CD14-positive monocyte (primary cell): Measurements from ENCODE around the gene KLHDC7B. TPM values are rescaled to one million over a fixed set of nuclear protein-coding genes. Genes with fewer than 3 reads are reported as not detected.

Experiments used
- DNase-seq, 3 donors: peaks; one replicate each; pipeline ENCODE4 v3.0.0-alpha.2; 2011 to 2022
- H2AFZ ChIP-seq: 2 replicates; pipeline ENCODE4 v1.6.0; 2012; ENCODE audit warnings: mild to moderate bottlenecking, low read depth, low read length, inconsistent platforms; ENCODE audit not compliant: insufficient read depth, poor library complexity, severe bottlenecking
- H3K27ac ChIP-seq, 2 donors: 1 replicate in 1 of 2; 2 replicates in 1 of 2; pipeline ENCODE4 v1.5.1; 2012 to 2013; ENCODE audit warnings: low read length in 2 of 2, control low read depth in 1 of 2, inconsistent platforms in 1 of 2, low read depth in 1 of 2, mild to moderate bottlenecking in 1 of 2
- H3K27me3 ChIP-seq, 2 donors: one replicate each; pipeline versions ENCODE4 v1.6.0 to v1.6.1; 2011 to 2013; ENCODE audit warnings: low read length in 2 of 2; ENCODE audit not compliant: control insufficient read depth in 2 of 2, insufficient read depth in 2 of 2
- H3K36me3 ChIP-seq, 2 donors: replicated peaks in 1 of 2; 1 replicate in 1 of 2; 2 replicates in 1 of 2; pipeline versions ENCODE4 v1.5.1 to v1.6.1; 2012 to 2013; ENCODE audit warnings: low read length in 2 of 2, control low read depth in 1 of 2, inconsistent platforms in 1 of 2, mild to moderate bottlenecking in 1 of 2; ENCODE audit not compliant: insufficient read depth in 2 of 2, control insufficient read depth in 1 of 2
- H3K4me1 ChIP-seq, 2 donors: 1 replicate in 1 of 2; 2 replicates in 1 of 2; pipeline versions ENCODE4 v1.5.1 to v1.6.1; 2012 to 2013; ENCODE audit warnings: low read length in 2 of 2, control low read depth in 1 of 2, inconsistent platforms in 1 of 2, mild to moderate bottlenecking in 1 of 2, moderate library complexity in 1 of 2; ENCODE audit not compliant: insufficient read depth in 2 of 2, control insufficient read depth in 1 of 2
- H3K4me2 ChIP-seq: replicated peaks from 2 replicates; pipeline ENCODE3; 2012; ENCODE audit warnings: low read length, moderate library complexity, mild to moderate bottlenecking; ENCODE audit not compliant: poor library complexity, severe bottlenecking; ENCODE audit errors: extremely low read depth
- H3K4me3 ChIP-seq, 3 experiments: fragments of 200-600 bp in 1 of 3; sonication (generic) in 1 of 3; replicated peaks in 1 of 3; 1 replicate in 2 of 3; 2 replicates in 1 of 3; pipeline ENCODE4 v1.5.1; 2011 to 2013; ENCODE audit warnings: low read length in 3 of 3, mild to moderate bottlenecking in 3 of 3, control low read depth in 2 of 3, low read depth in 2 of 3, inconsistent platforms in 1 of 3, moderate library complexity in 1 of 3
- H3K79me2 ChIP-seq: 2 replicates; pipeline ENCODE4 v1.6.0; 2012; ENCODE audit warnings: mild to moderate bottlenecking, control low read depth, inconsistent platforms, low read length, moderate library complexity; ENCODE audit not compliant: insufficient read depth
- H3K9ac ChIP-seq: 2 replicates; pipeline ENCODE4 v1.6.0; 2017; ENCODE audit warnings: low read length, mild to moderate bottlenecking; ENCODE audit not compliant: insufficient read depth, poor library complexity, severe bottlenecking
- H3K9me3 ChIP-seq, 2 donors: replicated peaks in 1 of 2; 1 replicate in 1 of 2; 2 replicates in 1 of 2; pipeline versions ENCODE4 v1.5.1 to v1.6.1; 2012 to 2013; ENCODE audit warnings: low read length in 2 of 2, control low read depth in 1 of 2; ENCODE audit not compliant: control insufficient read depth in 1 of 2, insufficient read depth in 1 of 2
- H4K20me1 ChIP-seq: 2 replicates; pipeline ENCODE4 v1.6.0; 2012; ENCODE audit warnings: mild to moderate bottlenecking, low read length, control low read depth, moderate library complexity; ENCODE audit not compliant: insufficient read depth
- H3K27ac Mint-ChIP-seq, 7 donors: one replicate each; pipeline ENCODE4 v1.8.0; 2020; ENCODE audit warnings: mild to moderate bottlenecking in 7 of 7, mixed read lengths in 7 of 7, moderate library complexity in 6 of 7, inconsistent platforms in 2 of 7
- H3K27me3 Mint-ChIP-seq, 3 donors: one replicate each; pipeline ENCODE4 v1.8.0; 2021 to 2022; ENCODE audit warnings: low read depth in 3 of 3, mild to moderate bottlenecking in 3 of 3, mixed read lengths in 3 of 3, moderate library complexity in 3 of 3, inconsistent platforms in 1 of 3
- H3K36me3 Mint-ChIP-seq, 2 donors: one replicate each; pipeline ENCODE4 v1.8.0; 2020; ENCODE audit warnings: mixed read lengths in 2 of 2, inconsistent platforms in 1 of 2, mild to moderate bottlenecking in 1 of 2
- H3K4me1 Mint-ChIP-seq: one replicate; pipeline ENCODE4 v1.8.0; 2020; ENCODE audit warnings: mild to moderate bottlenecking, mixed read lengths
- H3K4me3 Mint-ChIP-seq, 2 donors: one replicate each; pipeline ENCODE4 v1.8.0; 2020; ENCODE audit warnings: mild to moderate bottlenecking in 2 of 2, mixed read lengths in 2 of 2, moderate library complexity in 1 of 2
- H3K9me3 Mint-ChIP-seq, 7 donors: one replicate each; pipeline ENCODE4 v1.8.0; 2020 to 2022; ENCODE audit warnings: mixed read lengths in 7 of 7, mild to moderate bottlenecking in 6 of 7, moderate library complexity in 6 of 7, inconsistent platforms in 2 of 7
- CTCF ChIP-seq: fragments of 200-600 bp; IDR thresholded peaks from one replicate; pipeline ENCODE4 v1.8.0; 2022; ENCODE audit warnings: antibody characterized with exemption, mild to moderate bottlenecking
- WGBS: methylation state at CpG from one replicate; pipeline ENCODE4 v1.1.5; 2013; ENCODE audit warnings: missing lambda C conversion rate; ENCODE audit not compliant: insufficient coverage; 5-methylcytosine and 5-hydroxymethylcytosine counted together
- intact Hi-C, 2 donors: fragments of 100-400 bp; cut with micrococcal nuclease; formaldehyde crosslinking; loops; one replicate each; pipeline versions ENCODE4 v1.15.0 to v1.15.1; 2023
- polyA plus RNA-seq, 3 donors: library from polyadenylated mRNA; depleted of rRNA in 1 of 3; unstranded in 2 of 3; stranded (reverse) in 1 of 3; fragments of 300-500 nt in 2 of 3; fragments of >200 nt in 1 of 3; fragmentation: Illumina TruSeq in 2 of 3; gene quantifications; 1 replicate in 2 of 3; 2 replicates in 1 of 3; pipeline ENCODE4 v1.2.3, GENCODE V29; 2012 to 2021

The KLHDC7B gene
- polyA plus RNA-seq, 3 donors = 0.88 to 4.3 (median 1.4) TPM

GRCh38 chr22:50574383-50574755 lies 28.7 kb downstream of the KLHDC7B start:
- H3K4me1 Mint-ChIP-seq = peaks cover 18% of the 10 kb centered on the region
- Histone ChIP-seq H2AFZ (no peak overlapping the region), H3K36me3 (peaks cover 21 to 67% of the 10 kb centered on the region in 2 donors), H3K27me3 (no peaks in the 10 kb centered on the region), H4K20me1 (peaks cover 11% of the 10 kb centered on the region), H3K79me2 (no peaks in the 10 kb centered on the region), H3K4me1 (peaks cover 11 to 20% of the 10 kb centered on the region in 2 donors), H3K27ac (no peak overlapping the region), H3K9me3 (no peaks in the 10 kb centered on the region), H3K9ac (no peak overlapping the region), H3K4me2 (no peak overlapping the region), H3K4me3 (no peak overlapping the region)
- DNase-seq = peak in 1 of 3 donors; percentile 2
- intact Hi-C loops = no loop called here
- WGBS = 92% methylated on average over 9 of the region's 11 CpGs
- TF ChIP-seq CTCF = no peak
- H3K27ac Mint-ChIP-seq = no peak overlapping the region
- peaks cover 46 to 75% of the 10 kb centered on the region in 2 donors for H3K36me3 Mint-ChIP-seq
- H3K9me3 Mint-ChIP-seq = no peaks in the 10 kb centered on the region
- no peak overlapping the region for H3K4me3 Mint-ChIP-seq
- H3K27me3 Mint-ChIP-seq = peaks cover 0 to 11% (median 8%) of the 10 kb centered on the region in 3 donors

- Mint-ChIP-seq H3K4me3 (no peak overlapping the region), H3K27me3 (peaks cover 0 to 11% (median 8%) of the 10 kb centered on the region in 3 donors), H3K36me3 (peaks cover 48 to 74% of the 10 kb centered on the region in 2 donors), H3K4me1 (peaks cover 23% of the 10 kb centered on the region), H3K27ac (peak overlapping the region in 2 of 7 donors; percentile 28 to 73), H3K9me3 (no peaks in the 10 kb centered on the region)
- Histone ChIP-seq H3K27me3 (no peaks in the 10 kb centered on the region), H3K9ac (no peak overlapping the region), H3K36me3 (peaks cover 12 to 67% of the 10 kb centered on the region in 2 donors), H3K79me2 (no peaks in the 10 kb centered on the region), H4K20me1 (peaks cover 21% of the 10 kb centered on the region), H3K4me1 (peaks cover 11 to 20% of the 10 kb centered on the region in 2 donors), H3K9me3 (no peaks in the 10 kb centered on the region), H3K4me3 (no peak overlapping the region), H3K27ac (no peak overlapping the region), H3K4me2 (no peak overlapping the region), H2AFZ (no peak overlapping the region)
- no peak for DNase-seq
- TF ChIP-seq CTCF = no peak
- 98% methylated on average over 6 of the region's 8 CpGs for WGBS
- intact Hi-C loops = loop anchor here in 1 of 2 donors (5.0 kb wide), 1 partner anchor 63 kb away; no protein-coding TSS in a partner anchor
Measured at GRCh38 chr22:50575426-50575941, 29.8 kb downstream of the KLHDC7B start.
